Naive thymus-derived CD8-positive, alpha-beta T cell (primary cell): ENCODE measurements around the gene DMXL1. TPM values are rescaled to one million over a fixed set of nuclear protein-coding genes. Genes with fewer than 3 reads are reported as not detected.

ENCODE experiments used
- ATAC-seq, 2 donors: fragments of 150-1000 bp; cut with Tn5 transposase in 1 of 2; sonication (Bioruptor Pico), chemical (Tn5 transposase) in 1 of 2; 1 replicate in 1 of 2; 2 replicates in 1 of 2; pipeline ENCODE4 v1.10.0; 2021; ENCODE audit warnings: mild to moderate bottlenecking in 2 of 2, moderate library complexity in 2 of 2
- POLR2A ChIA-PET: fragments of 350-600 bp; sonication (Branson Sonifier 250); formaldehyde crosslinking; loops from one replicate; lab custom pipeline; 2021; ENCODE audit warnings: antibody characterized with exemption; lab: Charles Lee
- DNase-seq, 10 donors: peaks; one replicate each; pipeline versions ENCODE4 v3.0.0 to v3.0.0-alpha.2; 2020 to 2022
- H3K27ac Mint-ChIP-seq, 10 donors: one replicate each; pipeline ENCODE4 v1.8.0; 2020 to 2022; ENCODE audit warnings: mild to moderate bottlenecking in 10 of 10, mixed read lengths in 10 of 10, moderate library complexity in 4 of 10, inconsistent platforms in 1 of 10
- H3K27me3 Mint-ChIP-seq, 5 donors: one replicate each; pipeline ENCODE4 v1.8.0; 2021 to 2022; ENCODE audit warnings: mixed read lengths in 5 of 5
- H3K36me3 Mint-ChIP-seq, 3 donors: one replicate each; pipeline ENCODE4 v1.8.0; 2020 to 2022; ENCODE audit warnings: mixed read lengths in 3 of 3, mild to moderate bottlenecking in 2 of 3, inconsistent platforms in 1 of 3
- H3K4me1 Mint-ChIP-seq, 4 donors: one replicate each; pipeline ENCODE4 v1.8.0; 2021 to 2022; ENCODE audit warnings: mixed read lengths in 4 of 4
- H3K4me3 Mint-ChIP-seq, 10 donors: one replicate each; pipeline ENCODE4 v1.8.0; 2020 to 2022; ENCODE audit warnings: mild to moderate bottlenecking in 10 of 10, mixed read lengths in 10 of 10, moderate library complexity in 6 of 10, inconsistent platforms in 1 of 10
- H3K9me3 Mint-ChIP-seq, 9 donors: one replicate each; pipeline ENCODE4 v1.8.0; 2020 to 2022; ENCODE audit warnings: mixed read lengths in 9 of 9, mild to moderate bottlenecking in 3 of 9, inconsistent platforms in 1 of 9, moderate library complexity in 1 of 9
- polyA plus RNA-seq, 3 donors: library from polyadenylated mRNA; unstranded; fragments of 300-500 nt; fragmentation: Illumina TruSeq; gene quantifications; one replicate each; pipeline ENCODE4 v1.2.3, GENCODE V29; 2021
- total RNA-seq, 8 experiments: library from RNA in 2 of 8; stranded (reverse) in 2 of 8; gene quantifications; one replicate each; pipeline ENCODE4 v1.2.3 and lab custom pipeline; 2021 to 2026

The DMXL1 gene
- total and polyA plus RNA-seq, 5 experiments from 2014 or later: 15.0 to 43.3 (median 19.9) TPM

GRCh38 chr5:119036101-119036762 is 34.7 kb upstream of the DMXL1 start:
- H3K27ac Mint-ChIP-seq: peak overlapping the region in 1 of 10 donors; percentile 0
- no peak overlapping the region for H3K4me3 Mint-ChIP-seq
- H3K4me1 Mint-ChIP-seq: peaks cover 7 to 24% (median 15%) of the 10 kb centered on the region in 4 donors
- no peaks in the 10 kb centered on the region for H3K36me3 Mint-ChIP-seq
- ATAC-seq (no peak), DNase-seq (no peak)
- no peaks in the 10 kb centered on the region for H3K9me3 Mint-ChIP-seq
- no peaks in the 10 kb centered on the region for H3K27me3 Mint-ChIP-seq
- POLR2A ChIA-PET: no interaction called here

GRCh38 chr5:119037496-119038215 is 33.2 kb upstream of the DMXL1 start:
- peak overlapping the region in 1 of 10 donors; percentile 25 for H3K27ac Mint-ChIP-seq

GRCh38 chr5:119048246-119048645 is 22.6 kb upstream of the DMXL1 start:
- no peaks in the 10 kb centered on the region for H3K36me3 Mint-ChIP-seq
- H3K27ac Mint-ChIP-seq: no peak overlapping the region
- POLR2A ChIA-PET: no interaction called here
- no peaks in the 10 kb centered on the region for H3K4me1 Mint-ChIP-seq
- ATAC-seq (no peak), DNase-seq (no peak)
- H3K9me3 Mint-ChIP-seq: no peaks in the 10 kb centered on the region
- H3K4me3 Mint-ChIP-seq: no peak overlapping the region
- no peaks in the 10 kb centered on the region for H3K27me3 Mint-ChIP-seq

More at GRCh38 chr5:119037496-119038215, 33.2 kb upstream of the DMXL1 start:
- DNase-seq (no peak), ATAC-seq (no peak)
- Mint-ChIP-seq H3K4me1 (peaks cover 1 to 10% (median 2%) of the 10 kb centered on the region in 4 donors), H3K27me3 (no peaks in the 10 kb centered on the region), H3K9me3 (no peaks in the 10 kb centered on the region), H3K4me3 (no peak overlapping the region), H3K36me3 (no peaks in the 10 kb centered on the region)
- POLR2A ChIA-PET: no interaction called here

- H3K4me3 Mint-ChIP-seq: no peak overlapping the region
- POLR2A ChIA-PET: no interaction called here
Observed at GRCh38 chr5:119049824-119050449, 20.9 kb upstream of the DMXL1 start.

GRCh38 chr5:119054101-119054500 is 16.8 kb upstream of the DMXL1 start:
- no peak overlapping the region for H3K4me3 Mint-ChIP-seq
- H3K27ac Mint-ChIP-seq: no peak overlapping the region
- POLR2A ChIA-PET: no interaction called here
- no peaks in the 10 kb centered on the region for H3K9me3 Mint-ChIP-seq
- no peaks in the 10 kb centered on the region for H3K4me1 Mint-ChIP-seq
- DNase-seq (no peak), ATAC-seq (no peak)
- H3K27me3 Mint-ChIP-seq: no peaks in the 10 kb centered on the region
- H3K36me3 Mint-ChIP-seq: peaks cover 0 to 2% (median 0%) of the 10 kb centered on the region in 3 donors

More at GRCh38 chr5:119049824-119050449, 20.9 kb upstream of the DMXL1 start:
- no peaks in the 10 kb centered on the region for H3K9me3 Mint-ChIP-seq
- DNase-seq: no peak
- no peak for ATAC-seq
- no peaks in the 10 kb centered on the region for H3K36me3 Mint-ChIP-seq
- no peaks in the 10 kb centered on the region for H3K4me1 Mint-ChIP-seq
- H3K27me3 Mint-ChIP-seq: no peaks in the 10 kb centered on the region
- H3K27ac Mint-ChIP-seq: peak overlapping the region in 1 of 10 donors; percentile 47

- Mint-ChIP-seq H3K27ac (no peak overlapping the region), H3K4me1 (peaks cover 0 to 4% (median 0%) of the 10 kb centered on the region in 4 donors), H3K4me3 (no peak overlapping the region), H3K9me3 (no peaks in the 10 kb centered on the region), H3K27me3 (no peaks in the 10 kb centered on the region), H3K36me3 (peaks cover 0 to 2% (median 0%) of the 10 kb centered on the region in 3 donors)
- ATAC-seq (no peak), DNase-seq (no peak)
- POLR2A ChIA-PET: no interaction called here
Observed at GRCh38 chr5:119055294-119055693, 15.6 kb upstream of the DMXL1 start.

GRCh38 chr5:119058979-119059529 is 11.8 kb upstream of the DMXL1 start:
- Mint-ChIP-seq H3K27ac (no peak overlapping the region), H3K4me1 (peaks cover 3 to 10% (median 6%) of the 10 kb centered on the region in 4 donors), H3K36me3 (peaks cover 0 to 2% (median 0%) of the 10 kb centered on the region in 3 donors), H3K4me3 (no peak overlapping the region), H3K9me3 (no peaks in the 10 kb centered on the region), H3K27me3 (no peaks in the 10 kb centered on the region)
- ATAC-seq (no peak), DNase-seq (no peak)
- POLR2A ChIA-PET: interaction anchor here (0.5 kb wide), 1 partner anchor 280 kb away, joined by 4 read pairs; no protein-coding TSS in a partner anchor

- H3K4me3 Mint-ChIP-seq: no peak overlapping the region
- no peaks in the 10 kb centered on the region for H3K27me3 Mint-ChIP-seq
- no peaks in the 10 kb centered on the region for H3K9me3 Mint-ChIP-seq
- peaks cover 3 to 12% (median 9%) of the 10 kb centered on the region in 4 donors for H3K4me1 Mint-ChIP-seq
- DNase-seq (no peak), ATAC-seq (no peak)
- peaks cover 0 to 2% (median 0%) of the 10 kb centered on the region in 3 donors for H3K36me3 Mint-ChIP-seq
- POLR2A ChIA-PET: no interaction called here
- H3K27ac Mint-ChIP-seq: no peak overlapping the region
Observed at GRCh38 chr5:119059740-119060255, 11.1 kb upstream of the DMXL1 start.

- no peaks in the 10 kb centered on the region for H3K27me3 Mint-ChIP-seq
- H3K36me3 Mint-ChIP-seq: peaks cover 0 to 1% (median 0%) of the 10 kb centered on the region in 3 donors
- H3K9me3 Mint-ChIP-seq: no peaks in the 10 kb centered on the region
- ATAC-seq (peak in 1 of 2 donors; percentile 57), DNase-seq (no peak)
- peaks cover 3 to 12% (median 9%) of the 10 kb centered on the region in 4 donors for H3K4me1 Mint-ChIP-seq
- H3K27ac Mint-ChIP-seq: peak overlapping the region in 3 of 10 donors; percentile 7 to 51 (median 11)
- POLR2A ChIA-PET: no interaction called here
- no peak overlapping the region for H3K4me3 Mint-ChIP-seq
Observed at GRCh38 chr5:119063579-119064379, 7.1 kb upstream of the DMXL1 start.

GRCh38 chr5:119067450-119067849 is 3.4 kb upstream of the DMXL1 start:
- no peak for ATAC-seq
- Mint-ChIP-seq H3K36me3 (no peaks in the 10 kb centered on the region), H3K9me3 (peaks cover 0 to 3% (median 0%) of the 10 kb centered on the region in 9 donors), H3K27ac (no peak overlapping the region), H3K4me1 (peaks cover 7 to 24% (median 19%) of the 10 kb centered on the region in 4 donors), H3K27me3 (peaks cover 0 to 2% (median 0%) of the 10 kb centered on the region in 5 donors), H3K4me3 (no peak overlapping the region)
- POLR2A ChIA-PET: no interaction called here
- DNase-seq: no peak

GRCh38 chr5:119070578-119070827 is 384 bp upstream of the DMXL1 start:
- Mint-ChIP-seq H3K9me3 (peaks cover 0 to 3% (median 0%) of the 10 kb centered on the region in 9 donors), H3K4me1 (peaks cover 10 to 44% (median 32%) of the 10 kb centered on the region in 4 donors), H3K36me3 (peaks cover 0 to 9% (median 0%) of the 10 kb centered on the region in 3 donors), H3K4me3 (peak overlapping the region; percentile 97 to 100 (median 100)), H3K27me3 (peaks cover 0 to 2% (median 0%) of the 10 kb centered on the region in 5 donors), H3K27ac (peak overlapping the region; percentile 97 to 100 (median 98))
- peak in 2 of 10 donors; percentile 63 to 96 for DNase-seq
- POLR2A ChIA-PET: interaction anchor here (0.5 to 2.6 kb wide), 18 partner anchors 9 to 382 kb away, joined by 3 to 25 read pairs (median 4); partner anchors contain the start of gene HSD17B4
- ATAC-seq: peak in 1 of 2 donors; percentile 60
